ENCODE results near the gene VASH1. TPM values are rescaled to one million over a fixed set of nuclear protein-coding genes. Genes with fewer than 3 reads are reported as not detected.

Gene VASH1
- total and polyA plus RNA-seq, 2 donors (not counting 3 experiments of a cell fraction or from before 2014, with no cell fraction given), result 39.8 to 168 TPM

DNA sequence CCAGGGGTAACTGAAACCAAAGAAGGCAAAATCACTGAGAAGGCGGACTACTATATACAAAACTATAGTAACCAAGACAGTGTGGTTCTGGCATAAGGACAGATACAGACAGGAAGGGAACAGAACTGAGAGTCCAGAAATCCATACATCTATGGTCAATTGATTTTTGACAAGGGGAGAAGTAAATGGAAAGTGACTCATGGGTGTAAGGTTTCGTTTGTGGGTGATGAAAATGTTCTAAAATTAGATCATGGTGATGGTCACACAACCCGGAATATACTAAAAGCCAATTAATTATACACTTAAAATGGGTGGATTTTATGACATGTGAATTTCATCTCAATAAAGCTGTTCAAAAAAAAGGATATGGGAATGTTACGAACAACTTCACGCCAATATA lies 32.7 kb downstream of the VASH1 start:
- H3K27ac ChIP-seq (ENCODE audit: insufficient read depth, low read depth, low read length), result no peak overlapping the region
- FAIRE-seq, result no peak

DNA sequence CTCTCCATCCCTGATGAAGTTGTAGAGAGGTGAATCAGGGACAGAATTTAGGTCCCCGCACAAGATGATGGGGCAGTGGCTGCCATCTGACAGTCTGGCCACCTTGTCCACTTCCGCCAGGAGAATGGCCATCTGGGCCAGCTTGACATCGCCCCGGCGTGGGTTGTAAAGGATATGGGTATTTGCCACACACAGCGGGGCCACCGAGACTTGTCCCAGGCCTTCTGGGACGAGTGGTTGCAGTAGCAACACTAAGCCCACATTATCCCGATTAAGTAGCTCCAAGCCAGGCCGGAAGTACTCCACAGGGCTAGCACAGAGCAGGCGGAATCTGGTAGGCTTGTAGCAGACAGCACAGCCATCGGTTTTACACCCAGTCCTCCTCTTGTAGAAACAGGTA lies 45.2 kb downstream of the VASH1 start:
- no TSS peak for BruUV-seq (replicated peaks)
- dilution Hi-C loops (cut with MboI; ENCODE audit: extremely low pct_ligation_motif_present, low sequenced_read_pairs) (no loop called here), intact Hi-C loops (cut with micrococcal nuclease) (no loop called here)
- POLR2A ChIA-PET, result no interaction called here
- no peak overlapping the region for H3K9ac ChIP-seq (replicated peaks; ENCODE audit: extremely low read depth, insufficient read depth, low read length)
- peaks cover 9% of the 10 kb centered on the region for H3K4me1 ChIP-seq (ENCODE audit: control insufficient read depth, extremely low read depth, insufficient read depth, low read length)
- H3K9me1 ChIP-seq (replicated peaks; ENCODE audit: control insufficient read depth, extremely low read depth, insufficient read depth, low read length), result no peaks in the 10 kb centered on the region
- no peaks in the 10 kb centered on the region for H3K9me3 ChIP-seq (replicated peaks; ENCODE audit: control insufficient read depth, insufficient read depth, low read length)
- no peak overlapping the region for H3K4me3 ChIP-seq (replicated peaks in 1 of 3; ENCODE audit: insufficient read depth in 1 of 3, low read depth in 1 of 3, low read length in 3 of 3)
- H3K79me2 ChIP-seq (ENCODE audit: control insufficient read depth, insufficient read depth, low read length), result no peaks in the 10 kb centered on the region
- H3K4me2 ChIP-seq (ENCODE audit: insufficient read depth, low read length), result no peak overlapping the region
- FAIRE-seq (no peak), DNase-seq (ENCODE audit: low read depth, low spot score) (no peak)
- TF ChIP-seq, protein P1, sequence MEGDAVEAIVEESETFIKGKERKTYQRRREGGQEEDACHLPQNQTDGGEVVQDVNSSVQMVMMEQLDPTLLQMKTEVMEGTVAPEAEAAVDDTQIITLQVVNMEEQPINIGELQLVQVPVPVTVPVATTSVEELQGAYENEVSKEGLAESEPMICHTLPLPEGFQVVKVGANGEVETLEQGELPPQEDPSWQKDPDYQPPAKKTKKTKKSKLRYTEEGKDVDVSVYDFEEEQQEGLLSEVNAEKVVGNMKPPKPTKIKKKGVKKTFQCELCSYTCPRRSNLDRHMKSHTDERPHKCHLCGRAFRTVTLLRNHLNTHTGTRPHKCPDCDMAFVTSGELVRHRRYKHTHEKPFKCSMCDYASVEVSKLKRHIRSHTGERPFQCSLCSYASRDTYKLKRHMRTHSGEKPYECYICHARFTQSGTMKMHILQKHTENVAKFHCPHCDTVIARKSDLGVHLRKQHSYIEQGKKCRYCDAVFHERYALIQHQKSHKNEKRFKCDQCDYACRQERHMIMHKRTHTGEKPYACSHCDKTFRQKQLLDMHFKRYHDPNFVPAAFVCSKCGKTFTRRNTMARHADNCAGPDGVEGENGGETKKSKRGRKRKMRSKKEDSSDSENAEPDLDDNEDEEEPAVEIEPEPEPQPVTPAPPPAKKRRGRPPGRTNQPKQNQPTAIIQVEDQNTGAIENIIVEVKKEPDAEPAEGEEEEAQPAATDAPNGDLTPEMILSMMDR (IDR thresholded peaks at IDR 0.05; ENCODE audit: extremely low read depth in 1 of 2, insufficient read depth in 1 of 2, low read depth in 1 of 2, low read length in 2 of 2), result no peak
- TF ChIP-seq GATA2 (IDR thresholded peaks at IDR 0.05; ENCODE audit: insufficient read depth, insufficient read length, low read depth, low read length), result no peak
- TF ChIP-seq EZH2 (IDR thresholded peaks at IDR 0.05; ENCODE audit: borderline replicate concordance, low read depth, low read length, severe bottlenecking), result no peak
- TF ChIP-seq FOS (IDR thresholded peaks at IDR 0.05; ENCODE audit: borderline replicate concordance, insufficient read depth, low read length), result no peak
- TF ChIP-seq, protein P2, sequence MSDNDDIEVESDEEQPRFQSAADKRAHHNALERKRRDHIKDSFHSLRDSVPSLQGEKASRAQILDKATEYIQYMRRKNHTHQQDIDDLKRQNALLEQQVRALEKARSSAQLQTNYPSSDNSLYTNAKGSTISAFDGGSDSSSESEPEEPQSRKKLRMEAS (IDR thresholded peaks at IDR 0.05; ENCODE audit: insufficient read depth, insufficient read length), result no peak
- TF ChIP-seq POLR2A (IDR thresholded peaks at IDR 0.05; ENCODE audit: low read depth, low read length), result no peak
- TF ChIP-seq JUN (IDR thresholded peaks at IDR 0.05; ENCODE audit: borderline replicate concordance, insufficient read depth, insufficient read length, low read depth), result no peak
- no peak for TF ChIP-seq POLR2AphosphoS5 (IDR thresholded peaks at IDR 0.05; ENCODE audit: insufficient read depth, low read depth, low read length)
- TF ChIP-seq MYC (IDR thresholded peaks at IDR 0.05; ENCODE audit: low read depth, low read length), result no peak
- H4K20me1 ChIP-seq (replicated peaks; ENCODE audit: control insufficient read depth, extremely low read depth, insufficient read depth, low read length), result no peaks in the 10 kb centered on the region
- H3K36me3 ChIP-seq (ENCODE audit: control insufficient read depth in 2 of 2, extremely low read depth in 1 of 2, insufficient read depth in 2 of 2, low read length in 2 of 2), result peaks cover 4 to 32% of the 10 kb centered on the region in 2 experiments
- CTCF ChIA-PET, result interaction anchor here (1.4 to 1.9 kb wide), 2 partner anchors 22 to 97 kb away, joined by 8 read pairs; no protein-coding TSS in a partner anchor
- H3K27me3 ChIP-seq (ENCODE audit: control insufficient read depth in 2 of 2, insufficient read depth in 2 of 2, low read length in 2 of 2), result no peaks in the 10 kb centered on the region
- no peak overlapping the region for H2AFZ ChIP-seq (ENCODE audit: low read depth, low read length)
- no peak overlapping the region for H3K27ac ChIP-seq (ENCODE audit: insufficient read depth, low read depth, low read length)

More for the DNA sequence above, 32.7 kb downstream of the VASH1 start:
- ChIA-PET POLR2A (no interaction called here), CTCF (no interaction called here)
- H3K9me3 ChIP-seq (replicated peaks; ENCODE audit: control insufficient read depth, insufficient read depth, low read length), result no peaks in the 10 kb centered on the region
- H3K9me1 ChIP-seq (replicated peaks; ENCODE audit: control insufficient read depth, extremely low read depth, insufficient read depth, low read length), result no peaks in the 10 kb centered on the region
- no peaks in the 10 kb centered on the region for H3K79me2 ChIP-seq (ENCODE audit: control insufficient read depth, insufficient read depth, low read length)
- H3K9ac ChIP-seq (replicated peaks; ENCODE audit: extremely low read depth, insufficient read depth, low read length), result no peak overlapping the region
- intact Hi-C loops (cut with micrococcal nuclease) (no loop called here), dilution Hi-C loops (cut with MboI; ENCODE audit: extremely low pct_ligation_motif_present, low sequenced_read_pairs) (no loop called here)
- no peak overlapping the region for H2AFZ ChIP-seq (ENCODE audit: low read depth, low read length)
- H3K27me3 ChIP-seq (ENCODE audit: control insufficient read depth in 2 of 2, insufficient read depth in 2 of 2, low read length in 2 of 2), result no peaks in the 10 kb centered on the region
- no peak overlapping the region for H3K4me3 ChIP-seq (replicated peaks in 1 of 3; ENCODE audit: insufficient read depth in 1 of 3, low read depth in 1 of 3, low read length in 3 of 3)
- no peak for DNase-seq (ENCODE audit: low read depth, low spot score)
- H3K36me3 ChIP-seq (ENCODE audit: control insufficient read depth in 2 of 2, extremely low read depth in 1 of 2, insufficient read depth in 2 of 2, low read length in 2 of 2), result peaks cover 6 to 17% of the 10 kb centered on the region in 2 experiments
- no peaks in the 10 kb centered on the region for H4K20me1 ChIP-seq (replicated peaks; ENCODE audit: control insufficient read depth, extremely low read depth, insufficient read depth, low read length)
- H3K4me1 ChIP-seq (ENCODE audit: control insufficient read depth, extremely low read depth, insufficient read depth, low read length), result no peaks in the 10 kb centered on the region
- BruUV-seq (replicated peaks), result no TSS peak
- H3K4me2 ChIP-seq (ENCODE audit: insufficient read depth, low read length), result no peak overlapping the region
- no peak for TF ChIP-seq MYC (IDR thresholded peaks at IDR 0.05; ENCODE audit: low read depth, low read length)
- TF ChIP-seq POLR2AphosphoS5 (IDR thresholded peaks at IDR 0.05; ENCODE audit: insufficient read depth, low read depth, low read length), result no peak
- no peak for TF ChIP-seq FOS (IDR thresholded peaks at IDR 0.05; ENCODE audit: borderline replicate concordance, insufficient read depth, low read length)
- TF ChIP-seq, protein P2 (IDR thresholded peaks at IDR 0.05; ENCODE audit: insufficient read depth, insufficient read length), result no peak
- TF ChIP-seq POLR2A (IDR thresholded peaks at IDR 0.05; ENCODE audit: low read depth, low read length), result no peak
- no peak for TF ChIP-seq GATA2 (IDR thresholded peaks at IDR 0.05; ENCODE audit: insufficient read depth, insufficient read length, low read depth, low read length)
- TF ChIP-seq JUN (IDR thresholded peaks at IDR 0.05; ENCODE audit: borderline replicate concordance, insufficient read depth, insufficient read length, low read depth), result no peak
- no peak for TF ChIP-seq EZH2 (IDR thresholded peaks at IDR 0.05; ENCODE audit: borderline replicate concordance, low read depth, low read length, severe bottlenecking)
